ENCODE measurements around the gene COMP.

The COMP gene

GRCh38 chr19:18789883-18790565 is 1.1 kb downstream of the COMP start:
- no peaks in the 10 kb centered on the region for H3K36me3 ChIP-seq (ENCODE audit: insufficient read depth, low read depth, low read length)
- H3K9me3 ChIP-seq (ENCODE audit: insufficient read depth, low read depth, low read length), result no peaks in the 10 kb centered on the region; the same call in 1 of the 2 replicates
- H3K4me3 ChIP-seq (ENCODE audit: low read length), result peak overlapping the region; percentile 57; the same call in 1 of the 2 replicates
- no peak overlapping the region for H3K27ac ChIP-seq (ENCODE audit: low read length)
- no peaks in the 10 kb centered on the region for H3K4me1 ChIP-seq (ENCODE audit: insufficient read depth, low read length)
- no peak overlapping the region for H3K9ac ChIP-seq (ENCODE audit: low read depth, low read length)
- peaks cover 99% of the 10 kb centered on the region for H3K27me3 ChIP-seq (ENCODE audit: insufficient read depth, low read length)

DNA sequence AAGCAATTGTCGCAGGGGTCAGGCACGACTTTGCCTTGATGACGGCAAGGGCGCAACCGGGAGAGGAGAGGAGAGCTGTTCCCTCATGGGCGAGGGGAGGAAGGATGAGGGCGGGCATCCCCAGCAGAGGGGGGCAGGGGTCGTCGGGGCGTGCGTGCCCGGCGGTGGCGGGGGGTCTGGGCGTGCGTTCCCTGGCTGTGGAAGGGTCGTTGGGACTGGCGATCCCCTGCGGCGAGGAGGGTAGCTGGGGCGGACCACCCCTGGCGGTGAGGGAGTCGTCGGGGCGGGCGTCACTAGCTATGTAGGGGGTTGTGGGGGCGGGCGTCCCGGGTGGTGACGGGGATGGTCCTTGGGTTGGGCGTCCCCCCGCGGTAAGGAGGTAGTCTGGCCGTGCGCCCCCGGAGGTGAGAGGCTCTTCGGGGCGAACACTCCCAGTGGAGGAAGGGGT is 1.7 kb downstream of the COMP start:
- H3K9ac ChIP-seq (ENCODE audit: low read depth, low read length), result no peak overlapping the region
- H3K27me3 ChIP-seq (ENCODE audit: insufficient read depth, low read length), result peaks cover 99% of the 10 kb centered on the region
- H3K9me3 ChIP-seq (ENCODE audit: insufficient read depth, low read depth, low read length), result no peaks in the 10 kb centered on the region; the same call in 1 of the 2 replicates
- H3K27ac ChIP-seq (ENCODE audit: low read length), result no peak overlapping the region
- H3K36me3 ChIP-seq (ENCODE audit: insufficient read depth, low read depth, low read length), result no peaks in the 10 kb centered on the region
- H3K4me1 ChIP-seq (ENCODE audit: insufficient read depth, low read length), result no peaks in the 10 kb centered on the region
- peak overlapping the region; percentile 54; the same call in 1 of the 2 replicates for H3K4me3 ChIP-seq (ENCODE audit: low read length)

DNA sequence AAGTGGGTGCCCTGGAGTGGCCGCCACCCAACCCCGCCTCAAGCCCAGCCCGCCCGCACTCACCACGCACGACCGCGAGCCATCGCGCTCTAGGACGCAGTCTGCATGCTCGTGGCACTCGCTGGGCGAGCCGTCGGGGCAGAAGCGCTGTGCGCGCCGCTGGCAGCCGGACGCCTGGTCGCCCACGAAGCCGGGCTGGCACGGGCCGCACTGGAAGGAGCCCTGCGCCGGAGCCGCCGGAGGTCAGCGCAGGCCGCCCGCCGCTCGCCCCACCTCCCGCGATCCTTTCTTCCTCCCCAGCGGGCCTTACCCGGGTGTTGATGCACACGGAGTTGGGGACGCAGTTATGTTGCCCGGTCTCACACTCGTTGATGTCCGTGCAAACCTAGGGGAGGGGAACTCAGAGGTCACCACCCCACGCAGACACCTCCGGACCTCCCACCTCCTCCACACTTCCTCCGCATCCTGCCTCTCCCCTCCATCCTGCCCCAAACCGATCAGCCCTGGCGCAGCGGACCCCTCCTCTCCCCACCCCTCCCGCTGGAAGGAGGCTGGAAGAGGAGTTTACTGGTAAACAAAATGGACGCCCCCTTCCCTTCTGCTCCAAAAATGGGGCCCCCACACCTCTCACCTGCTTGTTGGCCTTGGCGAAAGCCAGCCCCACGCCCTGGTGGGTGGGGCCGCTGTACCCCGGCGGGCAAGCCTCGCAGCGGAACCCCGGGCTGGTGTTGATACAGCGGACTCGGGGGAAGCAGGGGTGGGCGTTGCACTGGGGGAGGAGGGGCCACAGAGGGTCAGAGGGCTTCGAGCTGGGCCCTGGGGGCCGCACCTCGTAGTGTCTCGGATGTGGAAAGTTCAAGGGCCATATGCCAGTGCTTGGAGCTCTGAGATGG is 2.3 kb downstream of the COMP start:
- peaks cover 99% of the 10 kb centered on the region for H3K27me3 ChIP-seq (ENCODE audit: insufficient read depth, low read length)
- no peak overlapping the region for H3K27ac ChIP-seq (ENCODE audit: low read length)
- no peaks in the 10 kb centered on the region; the same call in 1 of the 2 replicates for H3K9me3 ChIP-seq (ENCODE audit: insufficient read depth, low read depth, low read length)
- no peak overlapping the region for H3K9ac ChIP-seq (ENCODE audit: low read depth, low read length)
- H3K4me1 ChIP-seq (ENCODE audit: insufficient read depth, low read length), result no peaks in the 10 kb centered on the region
- no peaks in the 10 kb centered on the region for H3K36me3 ChIP-seq (ENCODE audit: insufficient read depth, low read depth, low read length)
- peak overlapping the region; percentile 54; the same call in 1 of the 2 replicates for H3K4me3 ChIP-seq (ENCODE audit: low read length)

DNA sequence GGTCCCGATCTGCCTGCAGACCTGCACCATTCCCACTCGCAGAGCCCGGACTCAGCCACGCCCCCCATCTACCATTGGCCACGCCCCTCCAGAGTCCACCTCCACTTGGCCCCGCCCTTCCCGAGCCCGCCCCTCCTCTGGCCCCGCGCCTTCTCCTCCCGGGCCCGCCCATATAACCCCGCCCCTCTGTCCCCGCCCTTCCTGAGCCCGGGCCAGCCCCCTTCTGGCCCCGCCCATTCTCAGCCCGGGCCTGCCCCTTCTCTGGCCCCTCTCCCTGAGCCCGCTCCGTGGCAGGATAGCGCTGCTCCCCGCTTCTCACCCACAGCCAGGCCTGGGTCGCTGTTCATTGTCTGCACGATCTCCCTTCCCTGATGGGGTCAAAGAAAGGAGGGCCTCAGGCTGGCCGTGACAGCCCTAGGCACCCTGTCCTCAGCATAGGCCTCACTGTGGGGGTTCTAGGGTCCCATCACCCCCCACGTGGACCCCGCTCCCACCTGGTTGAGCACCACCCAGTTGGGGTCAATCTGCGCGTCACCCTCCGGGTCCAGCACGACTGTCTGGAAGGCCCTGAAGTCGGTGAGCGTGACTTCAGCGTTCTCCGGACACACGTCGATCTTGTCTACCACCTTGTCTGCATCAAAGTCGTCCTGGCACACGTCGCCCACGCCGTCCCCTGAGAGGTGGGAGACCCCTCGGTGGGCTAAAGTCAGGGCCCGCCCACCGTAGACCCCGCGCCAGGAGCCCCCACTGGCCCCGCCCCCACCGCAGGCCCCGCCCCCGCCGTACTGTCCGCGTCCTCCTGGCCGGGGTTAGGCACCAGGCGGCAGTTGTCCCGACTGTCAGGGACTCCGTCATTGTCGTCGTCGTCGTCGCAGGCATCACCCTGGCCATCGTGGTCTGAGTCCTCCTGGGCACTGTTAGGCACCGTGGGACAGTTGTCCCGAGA is 5.7 kb downstream of the COMP start:
- Histone ChIP-seq H3K27ac (ENCODE audit: low read length) (no peak overlapping the region), H3K9ac (ENCODE audit: low read depth, low read length) (no peak overlapping the region), H3K9me3 (ENCODE audit: insufficient read depth, low read depth, low read length) (no peaks in the 10 kb centered on the region), H3K4me3 (ENCODE audit: low read length) (peak overlapping the region; percentile 38; the same call in 1 of the 2 replicates), H3K27me3 (ENCODE audit: insufficient read depth, low read length) (peaks cover 99% of the 10 kb centered on the region), H3K4me1 (ENCODE audit: insufficient read depth, low read length) (no peaks in the 10 kb centered on the region), H3K36me3 (ENCODE audit: insufficient read depth, low read depth, low read length) (no peaks in the 10 kb centered on the region)

- Histone ChIP-seq H3K9me3 (ENCODE audit: insufficient read depth, low read depth, low read length) (no peaks in the 10 kb centered on the region), H3K4me3 (ENCODE audit: low read length) (no peak overlapping the region), H3K27me3 (ENCODE audit: insufficient read depth, low read length) (peaks cover 99% of the 10 kb centered on the region), H3K27ac (ENCODE audit: low read length) (no peak overlapping the region), H3K36me3 (ENCODE audit: insufficient read depth, low read depth, low read length) (no peaks in the 10 kb centered on the region), H3K9ac (ENCODE audit: low read depth, low read length) (no peak overlapping the region), H3K4me1 (ENCODE audit: insufficient read depth, low read length) (no peaks in the 10 kb centered on the region)
Measured at GRCh38 chr19:18784786-18785120, 6.4 kb downstream of the COMP start.

DNA sequence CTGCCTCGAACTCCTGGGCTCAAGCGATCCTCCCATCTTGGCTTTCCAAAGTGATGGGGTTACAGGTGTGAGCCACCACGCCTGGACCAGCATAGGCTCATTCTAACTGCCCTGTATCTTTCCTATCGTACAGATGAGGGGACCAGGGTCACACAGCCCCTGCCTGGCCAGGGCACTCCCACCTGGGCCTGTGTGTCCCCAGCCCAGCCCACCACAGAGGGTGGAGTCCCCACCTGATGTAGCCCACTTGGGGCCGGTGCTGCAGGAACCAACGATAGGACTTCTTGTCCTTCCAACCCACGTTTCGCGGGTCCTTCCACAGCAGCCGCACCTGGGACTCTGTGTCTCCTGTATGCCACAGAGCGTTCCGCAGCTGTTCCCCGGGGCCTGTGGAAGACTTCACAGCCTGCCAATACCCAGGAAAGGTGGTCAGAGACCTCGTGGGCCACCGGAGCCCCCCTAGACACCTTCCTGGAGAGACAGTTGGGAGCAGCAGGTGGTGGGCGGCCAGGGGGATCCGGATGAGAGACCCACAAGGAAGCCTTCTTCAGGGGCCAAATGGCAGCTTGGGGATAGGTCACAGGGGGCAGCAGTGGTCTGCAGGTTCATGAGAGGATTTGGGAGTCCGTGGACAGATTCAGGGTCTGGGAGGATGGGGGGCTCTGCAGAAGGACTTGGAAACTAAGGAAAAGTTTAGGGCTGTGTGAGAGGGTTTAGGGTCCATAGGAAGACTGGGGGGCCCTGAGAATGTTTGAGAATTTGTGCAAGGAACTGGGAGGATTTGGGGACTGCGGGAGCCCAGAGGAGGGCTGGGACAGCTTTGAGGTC is 6.9 kb downstream of the COMP start:
- H3K27ac ChIP-seq (ENCODE audit: low read length), result no peak overlapping the region
- H3K27me3 ChIP-seq (ENCODE audit: insufficient read depth, low read length), result peaks cover 99% of the 10 kb centered on the region
- H3K9ac ChIP-seq (ENCODE audit: low read depth, low read length), result no peak overlapping the region
- H3K36me3 ChIP-seq (ENCODE audit: insufficient read depth, low read depth, low read length), result no peaks in the 10 kb centered on the region
- no peaks in the 10 kb centered on the region for H3K4me1 ChIP-seq (ENCODE audit: insufficient read depth, low read length)
- H3K4me3 ChIP-seq (ENCODE audit: low read length), result no peak overlapping the region
- no peaks in the 10 kb centered on the region for H3K9me3 ChIP-seq (ENCODE audit: insufficient read depth, low read depth, low read length)

DNA sequence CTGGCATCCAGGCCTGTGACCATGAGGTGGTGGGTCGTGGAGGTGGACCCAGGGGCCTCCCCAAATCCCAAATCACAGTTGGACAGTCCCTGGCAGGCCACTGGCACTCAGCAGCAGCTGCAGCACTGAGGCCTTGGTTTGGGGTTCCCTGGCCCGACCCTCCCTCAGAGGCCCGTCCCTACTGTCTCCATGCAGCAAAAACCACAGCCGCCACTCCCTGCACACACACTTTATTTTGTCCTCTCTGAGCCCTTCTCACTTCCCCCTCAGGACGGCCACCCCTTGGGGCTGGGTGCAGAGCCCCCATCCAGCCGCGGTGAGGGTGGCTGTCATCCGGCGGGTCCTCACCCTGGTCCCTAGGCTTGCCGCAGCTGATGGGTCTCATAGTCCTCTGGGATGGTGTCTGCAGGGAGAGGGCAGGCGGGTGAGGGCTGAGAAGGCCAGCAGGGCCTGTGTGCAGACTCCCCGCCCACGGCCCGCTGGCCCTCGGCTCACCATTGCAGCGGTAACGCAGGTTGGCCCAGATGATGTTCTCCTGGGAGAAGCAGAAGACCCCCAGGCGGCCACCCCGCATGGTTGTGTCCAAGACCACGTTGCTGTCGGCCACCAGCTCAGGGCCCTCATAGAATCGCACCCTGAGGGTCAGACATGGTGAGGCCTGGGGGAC is 8.4 kb downstream of the COMP start:
- Histone ChIP-seq H3K4me1 (ENCODE audit: insufficient read depth, low read length) (no peaks in the 10 kb centered on the region), H3K36me3 (ENCODE audit: insufficient read depth, low read depth, low read length) (no peaks in the 10 kb centered on the region), H3K27ac (ENCODE audit: low read length) (no peak overlapping the region), H3K9ac (ENCODE audit: low read depth, low read length) (no peak overlapping the region), H3K9me3 (ENCODE audit: insufficient read depth, low read depth, low read length) (no peaks in the 10 kb centered on the region), H3K27me3 (ENCODE audit: insufficient read depth, low read length) (peaks cover 99% of the 10 kb centered on the region), H3K4me3 (ENCODE audit: low read length) (no peak overlapping the region)

DNA sequence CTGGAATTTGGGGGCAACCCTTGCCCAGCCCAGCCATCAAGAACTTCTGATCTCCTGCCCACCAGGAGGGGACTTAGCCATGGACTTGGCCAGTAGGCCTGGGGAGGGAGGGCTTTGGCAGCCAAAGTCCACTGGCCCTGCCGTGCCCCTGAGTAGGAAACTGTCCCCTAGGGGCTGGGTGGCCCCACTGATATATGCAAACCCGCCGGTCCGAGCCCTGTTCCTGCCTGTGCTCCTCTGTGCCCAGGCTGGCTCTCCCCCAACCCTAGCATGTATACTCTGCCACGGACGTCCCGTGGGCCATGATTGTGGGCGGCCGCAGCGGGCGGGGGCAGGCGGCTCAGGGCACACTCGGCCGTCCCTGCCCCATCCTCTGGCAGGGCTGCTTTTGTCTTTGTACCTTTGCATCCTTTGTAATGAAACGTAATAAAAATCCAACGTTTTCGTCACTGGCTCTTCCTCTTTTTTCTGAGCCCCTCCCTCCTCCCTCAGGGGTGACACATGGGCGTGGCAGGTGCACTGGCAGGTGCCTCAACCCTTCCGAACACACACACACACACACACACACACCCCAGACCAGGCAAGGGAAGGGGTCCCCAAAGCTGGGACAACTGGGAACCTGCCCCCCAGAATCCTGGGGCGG is 9.1 kb downstream of the COMP start:
- Histone ChIP-seq H3K9ac (ENCODE audit: low read depth, low read length) (no peak overlapping the region), H3K36me3 (ENCODE audit: insufficient read depth, low read depth, low read length) (no peaks in the 10 kb centered on the region), H3K27me3 (ENCODE audit: insufficient read depth, low read length) (peaks cover 99% of the 10 kb centered on the region), H3K4me1 (ENCODE audit: insufficient read depth, low read length) (no peaks in the 10 kb centered on the region), H3K9me3 (ENCODE audit: insufficient read depth, low read depth, low read length) (no peaks in the 10 kb centered on the region), H3K27ac (ENCODE audit: low read length) (no peak overlapping the region), H3K4me3 (ENCODE audit: low read length) (no peak overlapping the region)

- Histone ChIP-seq H3K4me1 (ENCODE audit: insufficient read depth, low read length) (no peaks in the 10 kb centered on the region), H3K27me3 (ENCODE audit: insufficient read depth, low read length) (peaks cover 99% of the 10 kb centered on the region), H3K9me3 (ENCODE audit: insufficient read depth, low read depth, low read length) (no peaks in the 10 kb centered on the region), H3K27ac (ENCODE audit: low read length) (no peak overlapping the region), H3K9ac (ENCODE audit: low read depth, low read length) (no peak overlapping the region), H3K4me3 (ENCODE audit: low read length) (no peak overlapping the region), H3K36me3 (ENCODE audit: insufficient read depth, low read depth, low read length) (no peaks in the 10 kb centered on the region)
Measured at GRCh38 chr19:18781047-18781600, 10.0 kb downstream of the COMP start.

DNA sequence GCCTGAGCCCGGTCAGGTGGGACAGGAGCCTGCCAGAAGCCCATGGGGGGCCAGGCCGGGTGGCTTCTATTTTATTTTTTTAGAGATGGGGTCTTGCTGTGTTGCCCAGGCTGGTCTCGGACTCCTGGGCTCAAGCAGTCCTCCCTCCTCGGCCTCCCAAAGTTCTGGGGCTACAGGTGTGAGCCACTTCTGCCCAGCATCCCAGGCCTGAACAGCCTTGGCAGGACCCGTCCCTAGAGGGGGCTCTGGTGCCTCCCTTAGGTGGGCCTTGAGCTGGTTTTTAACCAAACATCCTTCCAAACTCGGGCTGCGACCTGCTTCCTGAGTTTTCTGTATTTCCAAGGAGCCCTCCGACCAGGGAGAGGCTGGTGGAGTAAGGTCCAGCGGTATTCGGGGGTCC is 10.5 kb downstream of the COMP start:
- no peaks in the 10 kb centered on the region for H3K4me1 ChIP-seq (ENCODE audit: insufficient read depth, low read length)
- H3K9ac ChIP-seq (ENCODE audit: low read depth, low read length), result no peak overlapping the region
- no peaks in the 10 kb centered on the region for H3K9me3 ChIP-seq (ENCODE audit: insufficient read depth, low read depth, low read length)
- H3K4me3 ChIP-seq (ENCODE audit: low read length), result no peak overlapping the region
- H3K36me3 ChIP-seq (ENCODE audit: insufficient read depth, low read depth, low read length), result no peaks in the 10 kb centered on the region
- H3K27ac ChIP-seq (ENCODE audit: low read length), result no peak overlapping the region
- H3K27me3 ChIP-seq (ENCODE audit: insufficient read depth, low read length), result peaks cover 99% of the 10 kb centered on the region

Measured in iPS-20b (cell line).